ENCODE measurements around the gene NEMP1.

The NEMP1 gene

DNA sequence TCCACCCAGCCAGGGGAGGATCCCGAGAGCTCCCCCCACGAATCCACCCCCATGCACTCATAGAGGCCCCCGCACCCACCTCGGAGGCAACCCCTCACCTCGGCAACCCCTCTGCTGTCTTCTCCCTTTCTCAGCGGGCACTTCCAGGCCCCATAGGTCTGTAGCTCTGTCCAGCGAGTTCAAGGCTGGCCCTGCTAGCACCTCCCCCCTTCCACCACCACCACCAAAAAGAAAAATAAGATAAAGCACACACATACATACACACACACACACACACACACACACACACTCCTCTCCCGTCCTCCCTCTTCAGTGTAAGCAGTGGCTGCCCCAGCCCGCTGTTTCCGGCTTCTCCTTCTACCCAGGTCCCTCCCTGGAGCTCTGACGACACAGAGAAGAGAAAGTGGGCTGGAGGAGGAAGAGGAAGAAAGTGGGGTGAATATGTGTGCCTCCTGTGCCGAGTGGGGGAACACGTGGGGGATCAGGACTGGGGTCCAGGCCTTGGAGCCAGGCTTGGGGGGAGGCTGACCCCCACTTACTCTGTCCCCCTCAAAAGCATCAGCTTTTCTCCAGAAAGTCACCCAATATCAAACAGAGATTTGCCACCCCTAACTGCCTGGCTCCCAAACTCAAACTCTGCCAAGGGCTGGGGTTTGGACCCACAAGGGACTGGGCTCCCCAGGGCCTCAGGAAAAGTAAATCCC is 32.6 kb upstream of the NEMP1 start, which contains the start of gene STAT6:
STAT6 (minus strand) TSS at position 332 of the 704 bp plus-strand sequence. CDS start 3,084 bp downstream, outside the sequence.
- TF ChIP-seq, protein P1, sequence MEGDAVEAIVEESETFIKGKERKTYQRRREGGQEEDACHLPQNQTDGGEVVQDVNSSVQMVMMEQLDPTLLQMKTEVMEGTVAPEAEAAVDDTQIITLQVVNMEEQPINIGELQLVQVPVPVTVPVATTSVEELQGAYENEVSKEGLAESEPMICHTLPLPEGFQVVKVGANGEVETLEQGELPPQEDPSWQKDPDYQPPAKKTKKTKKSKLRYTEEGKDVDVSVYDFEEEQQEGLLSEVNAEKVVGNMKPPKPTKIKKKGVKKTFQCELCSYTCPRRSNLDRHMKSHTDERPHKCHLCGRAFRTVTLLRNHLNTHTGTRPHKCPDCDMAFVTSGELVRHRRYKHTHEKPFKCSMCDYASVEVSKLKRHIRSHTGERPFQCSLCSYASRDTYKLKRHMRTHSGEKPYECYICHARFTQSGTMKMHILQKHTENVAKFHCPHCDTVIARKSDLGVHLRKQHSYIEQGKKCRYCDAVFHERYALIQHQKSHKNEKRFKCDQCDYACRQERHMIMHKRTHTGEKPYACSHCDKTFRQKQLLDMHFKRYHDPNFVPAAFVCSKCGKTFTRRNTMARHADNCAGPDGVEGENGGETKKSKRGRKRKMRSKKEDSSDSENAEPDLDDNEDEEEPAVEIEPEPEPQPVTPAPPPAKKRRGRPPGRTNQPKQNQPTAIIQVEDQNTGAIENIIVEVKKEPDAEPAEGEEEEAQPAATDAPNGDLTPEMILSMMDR (IDR thresholded peaks at IDR 0.05; ENCODE audit: low read depth, low read length, missing control alignments): no peak
- DNase-seq (ENCODE audit: low read depth): no peak

DNA sequence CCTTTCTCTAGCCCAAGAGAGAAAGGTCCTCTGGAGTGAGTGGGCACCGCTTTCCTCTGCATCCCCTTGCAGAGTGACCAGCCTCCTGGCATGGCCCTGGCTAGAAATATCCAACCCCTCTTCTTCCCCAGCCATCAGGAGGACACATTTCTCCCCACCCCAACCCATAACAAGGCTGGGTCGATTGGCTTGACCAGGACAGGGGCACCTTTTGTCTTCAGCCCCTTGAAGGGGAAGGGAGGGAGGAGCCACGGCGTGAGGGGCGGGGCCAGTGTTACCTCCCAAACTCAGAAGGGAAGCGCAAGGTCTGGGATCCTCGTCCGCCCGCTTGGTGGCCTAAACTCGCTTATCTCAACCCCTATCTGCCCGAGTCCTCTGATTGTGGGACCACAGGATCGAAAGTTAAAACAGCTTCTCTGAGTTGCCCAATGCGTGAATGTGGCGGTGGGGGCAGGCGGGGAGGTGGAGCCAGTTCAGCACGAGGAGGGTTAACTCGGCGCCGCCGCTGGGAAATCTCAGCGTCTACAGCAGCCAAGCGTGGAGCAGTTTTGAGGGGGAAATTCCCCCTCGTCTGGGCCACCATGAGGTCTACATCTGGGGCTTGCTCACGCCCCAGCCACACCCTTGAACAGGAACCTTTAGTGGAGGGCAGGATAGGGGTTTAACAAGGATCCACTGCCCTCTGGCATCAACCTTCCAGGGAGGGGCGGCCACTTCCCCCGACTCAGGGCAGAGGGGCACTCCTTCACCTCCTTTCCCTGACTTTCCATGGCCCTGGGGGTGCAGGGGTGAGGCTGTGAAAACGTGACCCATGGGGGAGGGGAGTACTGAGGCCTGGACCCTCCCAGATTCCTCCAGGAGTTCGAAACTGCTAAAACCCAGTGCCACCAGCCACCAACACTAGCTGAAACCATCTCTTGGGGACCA is 31.8 kb upstream of the NEMP1 start:
- H3K4me3 ChIP-seq (ENCODE audit: low read depth, low read length): peak overlapping the region; percentile 31
- in situ Hi-C loops (cut with HindIII; ENCODE audit: low sequenced_read_pairs): no loop called here
- DNase-seq (ENCODE audit: low read depth): no peak
- TF ChIP-seq, protein P1 (IDR thresholded peaks at IDR 0.05; ENCODE audit: low read depth, low read length, missing control alignments): no peak

More for the DNA sequence above, 32.6 kb upstream of the NEMP1 start, which contains the start of gene STAT6:
- peak within 1 kb of the TSS; percentile 31 for H3K4me3 ChIP-seq (ENCODE audit: low read depth, low read length)
- in situ Hi-C loops (cut with HindIII; ENCODE audit: low sequenced_read_pairs): no loop called here

DNA sequence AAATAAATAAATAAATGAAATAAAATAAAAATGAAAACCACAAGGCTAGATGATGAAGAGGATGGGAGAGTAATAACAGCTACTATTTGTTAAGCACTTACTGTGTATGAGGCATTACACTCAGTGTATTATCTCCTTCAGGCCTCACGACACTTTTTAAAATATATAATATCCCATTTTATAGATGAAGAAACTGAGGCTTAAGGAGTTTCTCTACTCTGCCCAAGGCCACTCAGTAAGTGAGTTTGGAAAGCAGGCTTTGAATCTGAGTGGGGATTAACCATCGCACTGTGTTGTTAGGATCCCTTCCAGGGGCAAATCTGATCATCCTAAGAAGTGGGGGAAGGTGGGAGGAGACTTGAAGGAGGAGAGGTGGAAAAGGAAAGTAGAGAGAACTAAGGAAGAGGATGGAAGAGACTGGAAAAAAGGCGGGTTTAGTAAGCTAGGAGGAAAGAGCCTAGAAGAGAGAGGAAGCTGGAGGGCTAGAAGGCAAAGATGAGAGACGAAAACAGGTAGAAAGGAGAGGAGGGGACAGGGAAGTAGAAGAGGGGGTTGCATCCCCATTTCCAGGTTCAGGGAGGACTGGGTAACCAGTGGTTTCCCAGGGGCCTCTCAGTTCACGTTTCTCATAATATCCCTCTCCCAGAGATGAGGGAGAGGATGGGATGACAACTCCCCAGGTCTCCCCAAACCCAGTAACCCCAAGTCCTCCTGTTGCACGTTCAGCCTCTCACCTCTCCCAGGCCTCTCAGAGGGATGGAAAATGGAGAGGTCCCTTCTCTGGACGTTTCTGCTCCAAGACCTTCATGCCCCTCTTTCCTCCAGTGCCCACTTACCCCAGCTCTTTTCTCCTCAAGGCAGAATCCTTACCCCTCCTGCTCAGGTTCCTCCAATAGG is 30.9 kb upstream of the NEMP1 start:
- DNase-seq (ENCODE audit: low read depth): no peak
- TF ChIP-seq, protein P1 (IDR thresholded peaks at IDR 0.05; ENCODE audit: low read depth, low read length, missing control alignments): no peak
- no peak overlapping the region for H3K4me3 ChIP-seq (ENCODE audit: low read depth, low read length)
- in situ Hi-C loops (cut with HindIII; ENCODE audit: low sequenced_read_pairs): no loop called here

DNA sequence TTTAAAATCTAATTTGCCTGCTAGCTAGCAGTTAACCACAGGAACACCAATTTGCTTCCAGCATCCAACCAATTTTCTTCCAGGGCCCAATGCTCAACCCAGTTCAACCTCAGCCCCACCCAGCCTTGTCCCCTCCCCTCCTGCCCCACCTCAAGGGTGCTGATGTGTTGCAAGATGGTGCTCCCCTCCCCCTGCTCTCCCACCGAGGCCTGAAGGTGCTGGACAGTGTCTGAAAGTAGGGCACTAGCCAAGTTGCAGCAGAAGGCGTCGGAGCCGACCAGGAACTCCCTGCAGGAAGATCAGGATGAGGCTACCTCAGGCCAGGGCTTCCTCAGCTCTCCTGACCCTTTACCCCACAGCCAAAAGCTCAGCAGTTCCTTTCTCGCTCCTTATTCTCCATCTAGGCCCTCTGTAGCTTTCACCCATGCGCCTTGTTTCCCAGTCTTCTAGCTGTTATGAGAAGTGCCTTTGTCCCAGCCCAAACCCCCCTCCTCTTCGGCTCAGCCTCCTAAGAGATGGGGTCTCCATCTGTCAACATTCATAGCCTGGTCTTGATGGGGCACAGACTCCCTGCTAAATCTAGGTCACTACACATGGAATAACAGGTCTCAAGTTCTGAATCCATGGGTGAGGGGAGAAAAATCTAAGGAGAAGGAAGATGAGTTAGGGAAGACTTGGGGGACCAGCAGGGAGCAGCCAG is 29.0 kb upstream of the NEMP1 start:
- no peak overlapping the region for H3K4me3 ChIP-seq (ENCODE audit: low read depth, low read length)
- TF ChIP-seq, protein P1 (IDR thresholded peaks at IDR 0.05; ENCODE audit: low read depth, low read length, missing control alignments): no peak
- in situ Hi-C loops (cut with HindIII; ENCODE audit: low sequenced_read_pairs): no loop called here
- DNase-seq (ENCODE audit: low read depth): no peak

DNA sequence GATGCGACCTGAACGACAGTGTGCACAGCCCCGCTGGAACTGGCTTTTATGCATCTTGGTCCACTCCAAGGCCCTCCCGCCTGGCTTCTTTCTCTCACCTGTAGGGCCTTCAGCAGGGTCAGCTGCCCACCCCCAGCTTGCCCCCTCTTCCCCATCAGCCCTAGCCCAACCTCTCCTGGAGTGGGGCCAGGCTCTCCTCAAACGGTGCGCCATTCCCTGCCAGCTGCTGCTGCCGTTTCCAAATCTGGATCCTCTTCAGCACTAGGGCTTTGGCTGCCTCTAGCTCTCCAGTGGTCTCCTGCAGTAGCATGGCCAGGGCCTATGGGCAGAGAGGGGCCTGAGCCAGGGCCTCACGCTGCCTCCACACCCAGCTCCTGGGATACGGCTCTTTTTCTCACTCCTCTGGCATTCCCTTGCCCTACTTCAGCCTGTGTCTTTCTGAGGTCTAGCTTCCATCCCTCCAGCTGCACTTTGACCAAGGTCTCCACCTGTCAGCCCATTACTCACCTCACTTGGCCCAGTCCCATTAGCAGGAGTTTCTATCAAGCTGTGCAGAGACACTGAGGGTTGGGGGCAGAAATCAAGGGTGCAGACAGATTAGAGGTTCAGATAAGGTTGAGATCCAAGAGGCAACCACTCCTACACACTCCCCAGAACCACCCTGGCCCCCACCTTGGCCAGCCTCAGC is 27.6 kb upstream of the NEMP1 start:
- TF ChIP-seq, protein P1 (IDR thresholded peaks at IDR 0.05; ENCODE audit: low read depth, low read length, missing control alignments): no peak
- DNase-seq (ENCODE audit: low read depth): no peak
- H3K4me3 ChIP-seq (ENCODE audit: low read depth, low read length): no peak overlapping the region
- in situ Hi-C loops (cut with HindIII; ENCODE audit: low sequenced_read_pairs): no loop called here
